C1 segment of cervical spinal cord (tissue), 14 donors: ENCODE measurements around the gene ABHD12.
"Not testable (repeated sequence)": the region's sequence is repeated elsewhere in the genome, so short reads cannot be mapped to it uniquely, and the experiment has no call there.

ENCODE experiments used
- DNase-seq, 14 donors: peaks; one replicate each; lab custom pipeline; 2025; lab: John Stamatoyannopoulos, UW

The ABHD12 gene

GRCh38 chr20:25323496-25324246 is 67.0 kb downstream of the ABHD12 start:
- DNase-seq: no peak

- DNase-seq: no peak
These were observed 68.6 kb downstream of the ABHD12 start for GRCh38 chr20:25321991-25322390.

- no peak for DNase-seq
These were observed 69.3 kb downstream of the ABHD12 start for GRCh38 chr20:25321262-25321831.

- peak in 2 of 14 donors; percentile 11 to 37 for DNase-seq
These were observed 70.4 kb downstream of the ABHD12 start for GRCh38 chr20:25320035-25320800.

- no peak for DNase-seq
These were observed 71.2 kb downstream of the ABHD12 start for GRCh38 chr20:25319241-25320034.

- peak in 5 of 14 donors; percentile 44 to 68 (median 64) for DNase-seq
These were observed 72.0 kb downstream of the ABHD12 start for GRCh38 chr20:25318471-25319240.

- DNase-seq: no peak
These were observed 73.1 kb downstream of the ABHD12 start for GRCh38 chr20:25317351-25318075.

- DNase-seq: no peak
These were observed 74.0 kb downstream of the ABHD12 start for GRCh38 chr20:25316506-25317190.

- no peak for DNase-seq
These were observed 75.0 kb downstream of the ABHD12 start for GRCh38 chr20:25315418-25316210.

GRCh38 chr20:25314497-25315417 is 75.9 kb downstream of the ABHD12 start:
- DNase-seq: no peak

- DNase-seq: no peak
These were observed 77.0 kb downstream of the ABHD12 start for GRCh38 chr20:25313593-25313992.

GRCh38 chr20:25312716-25313115 is 77.9 kb downstream of the ABHD12 start:
- not testable (repeated sequence) for DNase-seq

- no peak for DNase-seq
These were observed 79.5 kb downstream of the ABHD12 start for GRCh38 chr20:25310921-25311728.

GRCh38 chr20:25310268-25310920 is 80.2 kb downstream of the ABHD12 start:
- DNase-seq: peak in 8 of 14 donors; percentile 22 to 74 (median 53)

- DNase-seq: peak in 2 of 14 donors; percentile 39 to 45
These were observed 81.0 kb downstream of the ABHD12 start for GRCh38 chr20:25309395-25310267.
